Esophagus squamous epithelium (tissue), 4 donors: Measurements from ENCODE around the gene ZNF117.
"Not testable (repeated sequence)": the region's sequence is repeated elsewhere in the genome, so short reads cannot be mapped to it uniquely, and the experiment has no call there.

Experiments used
- POLR2A ChIP-seq, 4 donors: fragments of 450-650 bp; IDR thresholded peaks; one replicate each; pipeline ENCODE4 v1.6.1; 2017; ENCODE audit warnings: antibody characterized with exemption in 4 of 4, mild to moderate bottlenecking in 4 of 4, moderate library complexity in 3 of 4
- TF ChIP-seq, protein P1 (sequence below), 6 experiments: fragments of 450-650 bp in 4 of 6; fragments of 200-600 bp in 2 of 6; sonication (generic) in 2 of 6; IDR thresholded peaks; one replicate each; pipeline ENCODE4 v1.5.1; 2016 to 2019; ENCODE audit warnings: antibody characterized with exemption in 6 of 6, mild to moderate bottlenecking in 4 of 6, moderate library complexity in 4 of 6

DNA sequence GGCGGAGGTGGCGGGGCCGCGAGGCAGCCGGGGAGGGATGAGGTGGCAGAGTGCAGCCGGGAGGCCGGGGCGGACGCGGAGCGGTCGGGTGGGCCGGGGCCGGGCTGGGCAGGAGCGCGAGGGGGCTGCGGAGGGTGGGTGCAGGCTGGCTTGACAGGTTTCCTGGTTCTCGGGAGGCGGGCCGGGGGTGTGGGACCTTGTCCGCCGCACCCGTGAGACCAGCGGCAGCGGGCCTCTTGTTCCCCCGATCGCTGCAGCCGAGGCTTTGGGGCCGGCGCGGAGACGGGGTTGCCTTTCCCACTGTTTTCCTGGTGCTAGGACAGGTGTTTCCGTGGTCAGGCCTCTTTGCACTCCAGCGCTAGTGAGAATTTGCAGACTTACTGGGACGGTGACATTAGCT, 47.9 kb upstream of the ZNF117 start:
- TF ChIP-seq, protein P1, sequence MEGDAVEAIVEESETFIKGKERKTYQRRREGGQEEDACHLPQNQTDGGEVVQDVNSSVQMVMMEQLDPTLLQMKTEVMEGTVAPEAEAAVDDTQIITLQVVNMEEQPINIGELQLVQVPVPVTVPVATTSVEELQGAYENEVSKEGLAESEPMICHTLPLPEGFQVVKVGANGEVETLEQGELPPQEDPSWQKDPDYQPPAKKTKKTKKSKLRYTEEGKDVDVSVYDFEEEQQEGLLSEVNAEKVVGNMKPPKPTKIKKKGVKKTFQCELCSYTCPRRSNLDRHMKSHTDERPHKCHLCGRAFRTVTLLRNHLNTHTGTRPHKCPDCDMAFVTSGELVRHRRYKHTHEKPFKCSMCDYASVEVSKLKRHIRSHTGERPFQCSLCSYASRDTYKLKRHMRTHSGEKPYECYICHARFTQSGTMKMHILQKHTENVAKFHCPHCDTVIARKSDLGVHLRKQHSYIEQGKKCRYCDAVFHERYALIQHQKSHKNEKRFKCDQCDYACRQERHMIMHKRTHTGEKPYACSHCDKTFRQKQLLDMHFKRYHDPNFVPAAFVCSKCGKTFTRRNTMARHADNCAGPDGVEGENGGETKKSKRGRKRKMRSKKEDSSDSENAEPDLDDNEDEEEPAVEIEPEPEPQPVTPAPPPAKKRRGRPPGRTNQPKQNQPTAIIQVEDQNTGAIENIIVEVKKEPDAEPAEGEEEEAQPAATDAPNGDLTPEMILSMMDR (IDR thresholded peaks at IDR 0.05), result not testable (repeated sequence)
- not testable (repeated sequence) for TF ChIP-seq POLR2A (IDR thresholded peaks at IDR 0.05)
